ENCODE results near the gene RBM5. TPM values are rescaled to one million over a fixed set of nuclear protein-coding genes. Genes with fewer than 3 reads are reported as not detected.

The RBM5 gene
- total RNA-seq, 2 donors from 2014 or later: 104 to 114 TPM

- intact Hi-C loops (cut with DNase I): no loop called here
- no peak overlapping the region for H3K9ac ChIP-seq (ENCODE audit: low read depth in 2 of 2, low read length in 2 of 2)
These were observed 48.1 kb downstream of the RBM5 start for GRCh38 chr3:50136714-50137405.

DNA sequence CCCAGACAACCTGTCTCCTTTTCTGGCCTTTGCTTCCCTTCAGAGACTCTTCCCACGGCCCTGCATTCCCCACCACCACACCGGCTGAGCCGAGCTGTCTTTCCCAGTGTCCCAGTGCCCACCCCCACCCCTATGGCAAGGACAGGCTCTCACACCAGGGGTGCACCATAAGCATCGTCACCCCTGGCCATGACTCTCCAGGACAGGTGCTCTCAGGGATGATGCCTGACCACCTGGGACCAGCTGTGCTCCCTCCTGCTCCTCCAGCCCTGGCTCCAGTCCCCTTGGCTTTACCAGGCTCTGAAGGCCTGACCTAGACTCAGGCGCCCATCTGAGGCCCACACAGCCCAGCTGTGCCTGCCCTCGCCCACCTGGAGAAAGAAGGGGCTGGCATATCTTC lies 48.8 kb downstream of the RBM5 start:
- intact Hi-C loops (cut with DNase I): no loop called here
- DNase-seq: no peak
- H3K27ac ChIP-seq: no peak overlapping the region

More at GRCh38 chr3:50136714-50137405, 48.1 kb downstream of the RBM5 start:
- H3K27me3 ChIP-seq: no peaks in the 10 kb centered on the region
- no peaks in the 10 kb centered on the region for H3K4me1 ChIP-seq
- TF ChIP-seq, protein P1, sequence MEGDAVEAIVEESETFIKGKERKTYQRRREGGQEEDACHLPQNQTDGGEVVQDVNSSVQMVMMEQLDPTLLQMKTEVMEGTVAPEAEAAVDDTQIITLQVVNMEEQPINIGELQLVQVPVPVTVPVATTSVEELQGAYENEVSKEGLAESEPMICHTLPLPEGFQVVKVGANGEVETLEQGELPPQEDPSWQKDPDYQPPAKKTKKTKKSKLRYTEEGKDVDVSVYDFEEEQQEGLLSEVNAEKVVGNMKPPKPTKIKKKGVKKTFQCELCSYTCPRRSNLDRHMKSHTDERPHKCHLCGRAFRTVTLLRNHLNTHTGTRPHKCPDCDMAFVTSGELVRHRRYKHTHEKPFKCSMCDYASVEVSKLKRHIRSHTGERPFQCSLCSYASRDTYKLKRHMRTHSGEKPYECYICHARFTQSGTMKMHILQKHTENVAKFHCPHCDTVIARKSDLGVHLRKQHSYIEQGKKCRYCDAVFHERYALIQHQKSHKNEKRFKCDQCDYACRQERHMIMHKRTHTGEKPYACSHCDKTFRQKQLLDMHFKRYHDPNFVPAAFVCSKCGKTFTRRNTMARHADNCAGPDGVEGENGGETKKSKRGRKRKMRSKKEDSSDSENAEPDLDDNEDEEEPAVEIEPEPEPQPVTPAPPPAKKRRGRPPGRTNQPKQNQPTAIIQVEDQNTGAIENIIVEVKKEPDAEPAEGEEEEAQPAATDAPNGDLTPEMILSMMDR (IDR thresholded peaks at IDR 0.05): no peak
- no peaks in the 10 kb centered on the region for H3K9me3 ChIP-seq
- no peak overlapping the region for H3K4me3 ChIP-seq
- H3K27ac ChIP-seq: no peak overlapping the region
- no peaks in the 10 kb centered on the region for H3K36me3 ChIP-seq
- DNase-seq: no peak

DNA sequence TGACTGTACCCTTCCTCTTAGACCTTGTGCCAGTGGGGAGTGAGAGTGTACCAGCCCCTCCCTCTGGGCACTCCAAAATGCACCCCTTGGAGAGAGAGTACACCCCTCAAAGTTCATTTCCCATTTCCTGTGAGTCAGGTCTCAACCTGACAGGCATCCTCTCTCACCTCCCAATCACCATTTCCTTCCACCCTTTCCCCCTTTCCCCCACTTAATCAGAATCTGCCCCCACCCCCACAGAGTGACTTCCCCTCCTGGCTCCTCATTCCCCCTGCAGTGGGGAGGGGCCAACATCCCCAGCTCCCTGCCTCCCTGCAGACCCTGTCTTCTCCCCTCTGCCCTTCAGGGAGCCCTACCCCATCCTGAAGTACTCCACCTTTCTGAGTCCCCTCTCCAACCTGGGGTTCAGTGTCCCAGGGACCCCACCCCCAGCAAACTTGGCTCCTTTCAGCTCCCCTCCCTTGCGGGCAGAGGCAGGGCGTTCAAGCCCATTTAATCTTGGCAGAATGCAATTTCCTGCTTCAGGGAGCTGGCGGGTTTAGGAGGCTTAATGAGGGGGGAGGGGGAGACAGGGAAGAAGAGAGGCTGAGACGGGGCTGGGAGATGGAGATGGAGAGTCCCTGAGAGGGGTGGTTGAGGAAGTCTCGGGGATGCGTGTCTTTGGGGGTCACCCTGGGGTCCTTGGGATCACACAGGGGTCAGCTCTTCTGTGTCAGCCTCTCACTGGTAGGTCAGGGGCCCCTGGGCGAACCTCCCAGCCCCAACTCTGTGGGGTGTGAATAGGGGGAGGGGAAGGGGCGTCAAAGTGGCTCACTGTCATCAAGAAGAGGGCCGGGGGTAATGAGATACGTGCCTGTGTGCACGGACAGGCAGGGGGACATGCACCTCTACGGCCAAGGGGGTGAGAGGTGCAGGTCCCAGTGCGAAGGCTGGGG lies 49.8 kb downstream of the RBM5 start:
- Histone ChIP-seq H3K4me1 (no peaks in the 10 kb centered on the region), H3K9ac (ENCODE audit: low read depth in 2 of 2, low read length in 2 of 2) (no peak overlapping the region), H3K36me3 (no peaks in the 10 kb centered on the region), H3K4me3 (no peak overlapping the region), H3K9me3 (no peaks in the 10 kb centered on the region), H3K27ac (no peak overlapping the region), H3K27me3 (no peaks in the 10 kb centered on the region)
- intact Hi-C loops (cut with DNase I): no loop called here
- TF ChIP-seq, protein P1 (IDR thresholded peaks at IDR 0.05): no peak
- DNase-seq: no peak

More for the DNA sequence above, 48.8 kb downstream of the RBM5 start:
- Histone ChIP-seq H3K4me1 (no peaks in the 10 kb centered on the region), H3K9me3 (no peaks in the 10 kb centered on the region), H3K9ac (ENCODE audit: low read depth in 2 of 2, low read length in 2 of 2) (no peak overlapping the region), H3K27me3 (no peaks in the 10 kb centered on the region), H3K36me3 (no peaks in the 10 kb centered on the region), H3K4me3 (no peak overlapping the region)
- TF ChIP-seq, protein P1 (IDR thresholded peaks at IDR 0.05): no peak

GRCh38 chr3:50139308-50139707 lies 50.6 kb downstream of the RBM5 start:
- intact Hi-C loops (cut with DNase I): no loop called here
- Histone ChIP-seq H3K27me3 (no peaks in the 10 kb centered on the region), H3K4me3 (no peak overlapping the region), H3K36me3 (no peaks in the 10 kb centered on the region), H3K4me1 (no peaks in the 10 kb centered on the region), H3K9me3 (no peaks in the 10 kb centered on the region), H3K27ac (no peak overlapping the region), H3K9ac (ENCODE audit: low read depth in 2 of 2, low read length in 2 of 2) (no peak overlapping the region)
- no peak for DNase-seq
- TF ChIP-seq, protein P1 (IDR thresholded peaks at IDR 0.05): no peak

DNA sequence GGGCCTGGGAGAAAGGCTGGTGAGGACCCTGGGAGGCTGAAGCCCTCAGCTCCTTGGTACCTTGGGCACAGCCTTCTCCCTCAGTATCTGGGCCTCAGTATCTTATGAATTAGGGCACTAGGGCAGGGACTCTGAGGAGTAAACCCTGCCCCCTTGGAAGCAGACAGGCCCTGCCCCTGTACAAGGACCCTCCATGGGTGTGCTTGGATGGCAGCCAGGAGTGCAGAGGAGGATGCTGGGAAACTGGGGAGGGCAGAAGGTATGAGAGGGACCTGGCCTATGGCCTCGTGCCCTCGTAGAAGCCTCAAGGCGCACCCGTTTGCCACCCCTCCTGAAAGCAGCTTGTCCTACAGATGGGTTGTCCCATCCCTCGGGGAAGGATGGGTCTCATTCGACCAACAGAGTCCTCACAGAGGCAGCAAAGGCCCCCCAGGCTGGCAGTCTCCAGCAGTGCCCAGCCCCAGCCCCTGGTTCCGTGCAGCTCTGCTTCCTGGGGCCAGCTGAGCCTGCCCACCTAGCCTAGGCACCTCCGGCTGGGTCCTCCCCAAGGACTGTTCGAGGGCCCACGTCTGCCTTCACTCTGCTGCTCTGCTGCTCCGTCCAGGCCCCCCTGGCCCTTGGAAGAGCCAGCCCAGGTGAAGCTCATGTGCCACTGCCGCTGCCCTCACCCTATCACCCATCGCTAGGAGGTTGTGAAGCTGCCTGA lies 51.2 kb downstream of the RBM5 start:
- no peak for DNase-seq
- Histone ChIP-seq H3K9ac (ENCODE audit: low read depth in 2 of 2, low read length in 2 of 2) (no peak overlapping the region), H3K27me3 (no peaks in the 10 kb centered on the region), H3K27ac (no peak overlapping the region), H3K4me3 (no peak overlapping the region), H3K36me3 (no peaks in the 10 kb centered on the region), H3K4me1 (no peaks in the 10 kb centered on the region), H3K9me3 (no peaks in the 10 kb centered on the region)
- intact Hi-C loops (cut with DNase I): no loop called here
- TF ChIP-seq, protein P1 (IDR thresholded peaks at IDR 0.05): no peak
